Measurements from ENCODE around the gene STK32B. TPM values are rescaled to one million over a fixed set of nuclear protein-coding genes. Genes with fewer than 3 reads are reported as not detected.
A peak's percentile ranks its signal among the peaks of the same experiment; 100 is the strongest.

Gene STK32B
- total and polyA plus RNA-seq, 2 donors (not counting 1 experiment from before 2014, with no cell fraction given) = 0.22 to 0.30 TPM

- H3K4me3 ChIP-seq (ENCODE audit: control extremely low read depth in 1 of 5, extremely low read depth in 1 of 5, insufficient read depth in 1 of 5, low read depth in 2 of 5, low read length in 4 of 5) = no peak overlapping the region
- H3K9me3 Mint-ChIP-seq (ENCODE audit: insufficient read depth) = peaks cover 2% of the 10 kb centered on the region
- no peak overlapping the region for H2AFZ ChIP-seq (ENCODE audit: insufficient read depth, low read depth, low read length, poor library complexity, severe bottlenecking)
- H3K9ac ChIP-seq (ENCODE audit: low read length) = no peak overlapping the region
- H3K27me3 ChIP-seq (replicated peaks in 1 of 4; ENCODE audit: control extremely low read depth in 1 of 4, control insufficient read depth in 3 of 4, insufficient read depth in 4 of 4, low read length in 3 of 4) = peaks cover 0 to 17% (median 1%) of the 10 kb centered on the region in 4 experiments
- peaks cover 54% of the 10 kb centered on the region for H3K27me3 Mint-ChIP-seq
- ChIA-PET POLR2A (no interaction called here), CTCF (no interaction called here)
- WGBS (ENCODE audit: insufficient coverage) = 10% methylated on average over 2 of the region's 3 CpGs
- ATAC-seq (ENCODE audit: low read depth) = no peak
- TF ChIP-seq EZH2 (IDR thresholded peaks at IDR 0.05; ENCODE audit: borderline replicate concordance, insufficient read depth, low read depth, low read length, poor library complexity, severe bottlenecking) (no peak), CTCF (IDR thresholded peaks at IDR 0.05) (no peak)
- no peak for DNase-seq
- peaks cover 0 to 3% (median 0%) of the 10 kb centered on the region in 3 donors for H3K9me3 ChIP-seq (ENCODE audit: control extremely low read depth in 1 of 3, control insufficient read depth in 2 of 3, insufficient read depth in 1 of 3, low read length in 2 of 3)
- no peak overlapping the region for H3K4me3 Mint-ChIP-seq
- H3K4me1 Mint-ChIP-seq = peaks cover 15% of the 10 kb centered on the region
- no peak overlapping the region for H3K27ac ChIP-seq (ENCODE audit: low read length in 2 of 2)
- no peaks in the 10 kb centered on the region for H3K36me3 ChIP-seq (replicated peaks in 1 of 2; ENCODE audit: control extremely low read depth in 1 of 2, control insufficient read depth in 1 of 2, extremely low read depth in 1 of 2, insufficient read depth in 2 of 2, low read length in 1 of 2)
- H3K79me2 ChIP-seq (ENCODE audit: control insufficient read depth, insufficient read depth, low read length) = no peaks in the 10 kb centered on the region
- H3K27ac Mint-ChIP-seq = no peak overlapping the region
- no peak overlapping the region for H3K4me2 ChIP-seq (replicated peaks; ENCODE audit: low read depth, low read length, poor library complexity, severe bottlenecking)
- intact Hi-C loops (cut with micrococcal nuclease) = no loop called here
- H4K20me1 ChIP-seq (ENCODE audit: control insufficient read depth, insufficient read depth, low read length, poor library complexity, severe bottlenecking) = no peaks in the 10 kb centered on the region
- H3K4me1 ChIP-seq (ENCODE audit: control insufficient read depth in 2 of 2, insufficient read depth in 2 of 2, low read length in 2 of 2) = peaks cover 15 to 20% of the 10 kb centered on the region in 2 donors
Measured at GRCh38 chr4:5044341-5044740, 6.9 kb upstream of the STK32B start.

- Histone ChIP-seq H3K36me3 (replicated peaks in 1 of 2; ENCODE audit: control extremely low read depth in 1 of 2, control insufficient read depth in 1 of 2, extremely low read depth in 1 of 2, insufficient read depth in 2 of 2, low read length in 1 of 2) (no peaks in the 10 kb centered on the region), H2AFZ (ENCODE audit: insufficient read depth, low read depth, low read length, poor library complexity, severe bottlenecking) (no peak overlapping the region), H3K27me3 (replicated peaks in 1 of 4; ENCODE audit: control extremely low read depth in 1 of 4, control insufficient read depth in 3 of 4, insufficient read depth in 4 of 4, low read length in 3 of 4) (peaks cover 0 to 22% (median 4%) of the 10 kb centered on the region in 4 experiments), H3K4me1 (ENCODE audit: control insufficient read depth in 2 of 2, insufficient read depth in 2 of 2, low read length in 2 of 2) (peaks cover 16 to 21% of the 10 kb centered on the region in 2 donors), H3K79me2 (ENCODE audit: control insufficient read depth, insufficient read depth, low read length) (no peaks in the 10 kb centered on the region), H3K4me3 (ENCODE audit: control extremely low read depth in 1 of 5, extremely low read depth in 1 of 5, insufficient read depth in 1 of 5, low read depth in 2 of 5, low read length in 4 of 5) (no peak overlapping the region), H3K9ac (ENCODE audit: low read length) (no peak overlapping the region), H3K4me2 (replicated peaks; ENCODE audit: low read depth, low read length, poor library complexity, severe bottlenecking) (peak overlapping the region; percentile 2), H3K27ac (ENCODE audit: low read length in 2 of 2) (no peak overlapping the region), H4K20me1 (ENCODE audit: control insufficient read depth, insufficient read depth, low read length, poor library complexity, severe bottlenecking) (no peaks in the 10 kb centered on the region), H3K9me3 (ENCODE audit: control extremely low read depth in 1 of 3, control insufficient read depth in 2 of 3, insufficient read depth in 1 of 3, low read length in 2 of 3) (peaks cover 0 to 3% (median 0%) of the 10 kb centered on the region in 3 donors)
- no peak overlapping the region for H3K4me3 Mint-ChIP-seq
- WGBS (ENCODE audit: insufficient coverage) = 0% methylated on average over 2 of the region's 3 CpGs
- ATAC-seq (ENCODE audit: low read depth) (no peak), DNase-seq (no peak)
- CTCF ChIA-PET = no interaction called here
- intact Hi-C loops (cut with micrococcal nuclease) = no loop called here
- no peak overlapping the region for H3K27ac Mint-ChIP-seq
- POLR2A ChIA-PET = no interaction called here
- peaks cover 2% of the 10 kb centered on the region for H3K9me3 Mint-ChIP-seq (ENCODE audit: insufficient read depth)
- peaks cover 51% of the 10 kb centered on the region for H3K27me3 Mint-ChIP-seq
- TF ChIP-seq EZH2 (IDR thresholded peaks at IDR 0.05; ENCODE audit: borderline replicate concordance, insufficient read depth, low read depth, low read length, poor library complexity, severe bottlenecking) (no peak), CTCF (IDR thresholded peaks at IDR 0.05) (no peak)
- peaks cover 15% of the 10 kb centered on the region for H3K4me1 Mint-ChIP-seq
Measured at GRCh38 chr4:5045097-5045496, 6.2 kb upstream of the STK32B start.
